A549 treated with GW870086 at 1 μM for 4 hours (cell line): Measurements from ENCODE around the gene RFX5. TPM values are rescaled to one million over a fixed set of nuclear protein-coding genes. Genes with fewer than 3 reads are reported as not detected.

Source experiments
- total RNA-seq: library from RNA; stranded (reverse); fragments of 200-300 nt; extraction: Qiagen RNA extraction; gene quantifications from 5 replicates; pipeline ENCODE4 v1.2.3, GENCODE V29; 2022; ENCODE audit warnings: low read depth

Gene RFX5
- 20.1 to 24.6 TPM (median 23.8 TPM) in 5 replicates for total RNA-seq

DNA sequence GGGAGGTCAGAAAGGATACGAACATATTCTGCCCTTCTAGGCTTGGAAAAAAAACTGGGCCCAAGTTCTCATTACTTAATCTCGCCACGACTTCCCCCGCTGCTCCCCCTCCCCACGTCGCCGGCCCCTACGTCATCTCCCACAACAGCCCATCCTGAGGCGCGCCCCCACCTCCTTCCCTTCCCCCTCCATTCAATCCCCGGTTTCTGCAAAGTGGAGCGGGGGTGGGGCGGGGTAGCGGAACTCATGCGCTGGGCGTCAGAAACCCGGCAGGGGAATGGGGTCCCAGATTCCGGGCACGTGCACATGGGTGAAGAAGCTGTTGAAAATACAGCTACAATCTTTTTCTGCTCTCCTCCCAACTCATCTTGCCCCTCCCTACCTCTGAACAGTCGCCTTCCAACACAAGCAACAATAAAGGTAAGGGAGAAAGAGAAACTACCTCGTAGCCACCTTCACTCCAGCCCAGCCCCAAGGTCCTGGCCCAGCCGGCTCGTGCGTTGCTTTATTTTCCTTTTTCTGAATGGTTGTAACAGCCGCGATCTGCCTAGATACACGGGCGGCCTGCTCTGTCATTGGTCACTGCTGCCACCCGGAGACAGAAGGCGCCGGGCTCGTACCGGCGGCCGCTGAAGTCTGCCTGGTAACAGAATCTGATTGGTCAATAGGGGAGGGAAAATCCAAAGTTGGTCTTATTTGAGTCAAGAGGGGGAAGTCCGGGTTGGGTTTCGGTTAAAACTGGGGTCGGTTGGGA lies at the start of gene RFX5:
Gene RFX5, minus strand, starts transcription at position 484 of the 754 bp plus-strand sequence. CDS start 932 bp downstream, outside the sequence.

DNA sequence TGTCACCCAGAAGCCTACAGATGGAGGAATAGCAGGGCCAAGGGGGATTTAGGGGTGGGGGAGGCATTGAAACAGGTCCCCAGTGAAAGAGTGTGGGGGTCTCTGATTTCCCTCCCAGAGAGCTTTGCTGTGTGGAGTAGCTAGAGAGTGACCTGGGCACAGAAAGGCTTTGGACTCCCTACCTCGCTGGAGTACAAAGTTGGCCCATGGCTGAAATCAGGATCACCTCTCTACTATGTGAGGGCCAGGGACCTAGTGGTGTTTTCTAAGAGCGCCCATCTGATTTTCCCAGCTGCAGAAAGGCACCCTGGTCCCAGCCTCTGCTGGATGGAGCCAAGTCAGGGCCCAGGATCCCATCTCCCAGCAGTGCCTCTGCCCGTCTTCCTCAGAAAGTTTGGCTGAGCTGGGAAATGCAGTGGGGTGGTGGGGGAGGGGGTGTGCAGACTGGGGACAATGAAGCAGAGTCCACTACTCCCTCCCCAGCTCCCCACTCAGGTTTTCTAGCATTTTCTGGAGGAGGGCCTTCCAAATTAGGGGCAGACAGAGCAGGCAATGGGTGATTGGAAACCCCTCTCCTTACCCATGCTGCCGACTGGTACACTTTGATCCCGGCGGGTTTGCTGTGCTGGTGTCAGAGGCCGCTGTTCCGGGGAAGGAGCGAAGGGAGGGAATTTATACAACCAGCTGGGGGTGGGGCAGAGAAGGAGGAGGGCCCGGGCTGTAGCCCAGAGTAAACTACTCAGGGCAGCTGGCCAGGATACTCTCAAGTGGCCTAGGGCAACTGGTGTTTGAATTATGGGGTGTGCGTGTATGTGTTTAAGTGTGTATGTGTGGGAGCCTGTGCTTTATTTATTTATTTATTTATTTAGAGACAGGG lies 25.2 kb upstream of the RFX5 start, which contains the start of gene SELENBP1:
Gene SELENBP1, minus strand, starts transcription at position 648 of the 877 bp plus-strand sequence. Its CDS starts 64 bp downstream, at position 584.

DNA sequence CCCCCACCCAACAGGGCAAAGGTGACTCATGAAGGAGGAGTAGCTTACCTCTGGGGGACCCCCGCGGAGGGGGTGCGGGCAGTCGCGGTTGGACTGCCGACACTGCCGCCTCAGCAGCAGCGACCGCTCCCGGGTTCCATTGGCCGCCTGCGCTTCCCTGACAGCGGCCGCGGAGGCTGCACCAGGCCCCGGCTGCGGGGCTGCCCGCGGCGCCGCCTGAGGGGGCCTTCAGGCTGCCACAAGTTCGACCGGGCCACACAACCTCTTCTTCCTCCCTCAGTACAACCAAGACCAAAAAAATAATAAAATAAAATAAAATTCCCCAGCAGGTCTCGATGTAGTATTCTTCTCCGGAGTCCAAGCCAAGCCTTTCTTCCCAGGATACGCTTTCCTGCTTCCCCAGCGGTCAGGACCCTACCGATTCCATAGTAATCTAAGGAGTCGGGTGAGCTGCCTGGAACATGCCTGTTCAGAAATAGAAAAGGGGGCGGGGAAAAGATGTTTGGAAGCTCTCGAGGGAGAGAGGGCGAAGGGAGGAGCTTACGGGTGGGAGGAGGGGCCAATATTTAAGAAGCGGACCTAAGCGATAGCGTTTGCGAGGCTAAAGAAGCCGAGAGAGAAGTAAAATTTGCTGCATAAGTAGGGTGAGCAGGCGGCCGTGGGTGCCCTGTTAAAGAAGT lies 19.7 kb downstream of the RFX5 start, which contains the start of gene PI4KB:
Gene PI4KB, minus strand, starts transcription at position 194 of the 680 bp plus-strand sequence. CDS start 10,935 bp downstream, outside the sequence.

Other genes starting within 250 kb of the RFX5 start
- gene SEMA6C, start 200.6 kb downstream of the RFX5 start, total RNA-seq, result 0.91 to 2.9 TPM (median 1.8 TPM) in 5 replicates
- gene TNFAIP8L2, start 190.6 kb downstream of the RFX5 start, total RNA-seq, result not detected in 5 replicates
- gene LYSMD1, start 181.3 kb downstream of the RFX5 start, total RNA-seq, result 5.1 to 7.7 TPM (median 5.8 TPM) in 5 replicates
- 42.4 to 52.8 TPM (median 47.8 TPM) in 5 replicates for gene SCNM1, start 181.1 kb downstream of the RFX5 start, total RNA-seq
- gene TMOD4, start 171.3 kb downstream of the RFX5 start, total RNA-seq, result 0.31 to 0.33 TPM in 2 of 5 replicates, not detected in the others
- gene VPS72, start 157.1 kb downstream of the RFX5 start, total RNA-seq, result 42.3 to 58.6 TPM (median 46.7 TPM) in 5 replicates
- 48.7 to 54.3 TPM (median 49.8 TPM) in 5 replicates for gene PIP5K1A, start 148.7 kb downstream of the RFX5 start, total RNA-seq
- gene PSMD4, start 92.5 kb downstream of the RFX5 start, total RNA-seq, result 168 to 195 TPM (median 180 TPM) in 5 replicates
- gene ZNF687, start 65.0 kb downstream of the RFX5 start, total RNA-seq, result 10.8 to 14.8 TPM (median 12.6 TPM) in 5 replicates
- 23.4 to 27.4 TPM (median 27.0 TPM) in 5 replicates for gene PI4KB, start 19.8 kb downstream of the RFX5 start, total RNA-seq
- 6.1 to 8.0 TPM (median 6.9 TPM) in 5 replicates for gene SELENBP1, start 25.5 kb upstream of the RFX5 start, total RNA-seq
- 379 to 439 TPM (median 422 TPM) in 5 replicates for gene PSMB4, start 52.3 kb upstream of the RFX5 start, total RNA-seq
- 17.0 to 23.7 TPM (median 18.9 TPM) in 5 replicates for gene POGZ, start 112.2 kb upstream of the RFX5 start, total RNA-seq
- gene CGN, start 164.1 kb upstream of the RFX5 start, total RNA-seq, result 2.6 to 3.3 TPM (median 2.9 TPM) in 5 replicates
- gene TUFT1, start 193.1 kb upstream of the RFX5 start, total RNA-seq, result 9.7 to 11.6 TPM (median 10.3 TPM) in 5 replicates